ENCODE data around the gene POR. TPM values are rescaled to one million over a fixed set of nuclear protein-coding genes. Genes with fewer than 3 reads are reported as not detected.

Gene POR
- total and polyA plus RNA-seq, 2 of the 8 experiments (the other 6 are each of a cell fraction or from before 2014, with no cell fraction given) = 98.7 to 144 TPM

GRCh38 chr7:75953931-75954330, 39.0 kb downstream of the POR start:
- Histone ChIP-seq H3K4ac (replicated peaks; ENCODE audit: insufficient read length, low read depth, low read length) (no peak overlapping the region), H3K27me3 (replicated peaks in 1 of 4; ENCODE audit: control insufficient read depth in 3 of 4, extremely low read depth in 1 of 4, insufficient read depth in 3 of 4, low read length in 3 of 4) (no peaks in the 10 kb centered on the region), H3K79me1 (ENCODE audit: low read depth, low read length) (peaks cover under 1% of the 10 kb centered on the region; the same call in 1 of the 2 replicates), H2BK20ac (ENCODE audit: low read length) (no peak overlapping the region), H4K8ac (ENCODE audit: extremely low read depth, insufficient read depth, low read length) (no peak overlapping the region), H3K36me3 (ENCODE audit: control insufficient read depth in 2 of 4, insufficient read depth in 4 of 4, low read length in 3 of 4) (peaks cover 3 to 33% (median 15%) of the 10 kb centered on the region in 4 experiments; a peak in 6 of 8 replicates), H2BK120ac (replicated peaks; ENCODE audit: low read depth, low read length) (no peak overlapping the region), H2BK5ac (ENCODE audit: low read depth, low read length) (no peak overlapping the region), H4K20me1 (replicated peaks in 1 of 2; ENCODE audit: control insufficient read depth in 1 of 2, insufficient read depth in 2 of 2, low read length in 2 of 2) (peaks cover 2 to 7% of the 10 kb centered on the region in 2 experiments), H2BK12ac (ENCODE audit: low read depth, low read length) (no peak overlapping the region), H4K5ac (ENCODE audit: insufficient read length, low read depth, low read length) (no peak overlapping the region), H3K27ac (ENCODE audit: low read depth, low read length) (no peak overlapping the region), H3K23me2 (ENCODE audit: low read depth, low read length) (no peaks in the 10 kb centered on the region), H4K91ac (replicated peaks; ENCODE audit: insufficient read length, low read length) (no peak overlapping the region), H3K4me2 (ENCODE audit: insufficient read depth in 1 of 2, low read depth in 2 of 2, low read length in 2 of 2) (no peak overlapping the region), H3K23ac (ENCODE audit: insufficient read length) (no peak overlapping the region), H3K18ac (ENCODE audit: extremely low read depth, low read length) (no peak overlapping the region), H3K9ac (replicated peaks in 1 of 4; ENCODE audit: extremely low read depth in 1 of 4, low read depth in 3 of 4, low read length in 3 of 4) (no peak overlapping the region), H3K14ac (ENCODE audit: insufficient read length) (no peak overlapping the region), H2AFZ (ENCODE audit: low read length) (no peak overlapping the region), H3K9me3 (ENCODE audit: insufficient read depth in 2 of 2, low read depth in 1 of 2, low read length in 1 of 2) (no peaks in the 10 kb centered on the region), H3K4me1 (replicated peaks in 1 of 4; ENCODE audit: control insufficient read depth in 3 of 4, insufficient read depth in 4 of 4, low read length in 3 of 4) (peaks cover 2 to 11% (median 4%) of the 10 kb centered on the region in 4 experiments), H2BK15ac (ENCODE audit: low read length) (no peak overlapping the region), H3K56ac (replicated peaks; ENCODE audit: insufficient read length, low read depth, low read length) (no peak overlapping the region), H3K79me2 (ENCODE audit: control insufficient read depth in 1 of 2, insufficient read depth in 2 of 2, low read length in 2 of 2) (peaks cover 0 to 11% of the 10 kb centered on the region in 2 experiments; a peak in 2 of 4 replicates), H2AK5ac (ENCODE audit: low read depth, low read length) (no peak overlapping the region), H3K4me3 (ENCODE audit: extremely low read depth in 1 of 4, insufficient read depth in 2 of 4, low read depth in 3 of 4, low read length in 4 of 4) (no peak overlapping the region)
- ChIA-PET POLR2A (ENCODE audit: partially characterized antibody) (no interaction called here), CTCF (ENCODE audit: partially characterized antibody) (interaction anchor here (0.7 kb wide), 1 partner anchor 12 kb away, joined by 4 read pairs; no protein-coding TSS in a partner anchor)
- FAIRE-seq (no peak), DNase-seq (ENCODE audit: low read depth in 1 of 2, low spot score in 2 of 2) (no peak)
- WGBS, 2 experiments (ENCODE audit: extremely low coverage in 1 of 2, insufficient coverage in 1 of 2, insufficient read length in 1 of 2, insufficient replicate concordance in 2 of 2, low coverage in 1 of 2, low lambda C conversion rate in 2 of 2, missing lambda C conversion rate in 1 of 2) = 93% methylated on average over 10 of the region's 11 CpGs; no CpG with 5 or more reads in 1 of the 2 experiments
